Neural progenitor cell (in vitro differentiated cells): Measurements from ENCODE around the gene STXBP3.

Experiments
- EZH2 ChIP-seq: fragments of 200-600 bp; sonication (generic); IDR thresholded peaks from 2 replicates; pipeline ENCODE4 v1.6.1; 2017; ENCODE audit warnings: antibody characterized with exemption, mild to moderate bottlenecking, moderate library complexity
- EZH2phosphoT487 ChIP-seq: fragments of 200-600 bp; sonication (generic); IDR thresholded peaks from 2 replicates; pipeline ENCODE4 v1.6.1; 2017; ENCODE audit warnings: antibody characterized with exemption
- TF ChIP-seq, protein P1 (sequence below): fragments of 200-600 bp; sonication (generic); IDR thresholded peaks from 2 replicates; pipeline ENCODE4 v1.5.1; 2017; ENCODE audit warnings: antibody characterized with exemption, mild to moderate bottlenecking

DNA sequence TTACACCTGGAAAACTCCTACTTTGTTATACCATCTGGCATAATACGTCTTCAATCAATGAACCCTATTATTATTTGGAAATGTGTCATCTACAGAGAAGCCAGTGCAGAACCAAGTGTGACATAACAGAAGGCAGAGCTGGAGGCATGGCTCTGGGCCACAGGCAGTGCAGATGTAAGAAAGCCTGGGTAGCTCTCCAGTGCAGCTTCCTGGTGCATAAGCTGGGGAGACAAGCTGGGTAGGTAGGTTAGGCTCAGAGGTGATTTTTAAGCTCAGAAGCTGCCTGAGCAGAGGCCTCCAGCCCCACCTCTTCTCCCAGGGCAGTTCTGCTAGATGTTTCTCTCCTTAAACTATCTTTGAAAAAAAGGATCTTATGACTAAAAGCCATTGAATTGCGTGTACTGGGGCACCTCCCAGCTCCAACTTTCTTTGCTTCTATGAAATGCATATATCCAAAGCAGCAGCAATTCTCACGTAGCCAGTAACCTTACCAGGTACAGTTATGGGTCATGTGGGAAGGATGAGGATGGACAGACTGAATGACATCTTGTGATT lies 79.7 kb downstream of the STXBP3 start:
- no peak for TF ChIP-seq EZH2
- TF ChIP-seq, protein P1, sequence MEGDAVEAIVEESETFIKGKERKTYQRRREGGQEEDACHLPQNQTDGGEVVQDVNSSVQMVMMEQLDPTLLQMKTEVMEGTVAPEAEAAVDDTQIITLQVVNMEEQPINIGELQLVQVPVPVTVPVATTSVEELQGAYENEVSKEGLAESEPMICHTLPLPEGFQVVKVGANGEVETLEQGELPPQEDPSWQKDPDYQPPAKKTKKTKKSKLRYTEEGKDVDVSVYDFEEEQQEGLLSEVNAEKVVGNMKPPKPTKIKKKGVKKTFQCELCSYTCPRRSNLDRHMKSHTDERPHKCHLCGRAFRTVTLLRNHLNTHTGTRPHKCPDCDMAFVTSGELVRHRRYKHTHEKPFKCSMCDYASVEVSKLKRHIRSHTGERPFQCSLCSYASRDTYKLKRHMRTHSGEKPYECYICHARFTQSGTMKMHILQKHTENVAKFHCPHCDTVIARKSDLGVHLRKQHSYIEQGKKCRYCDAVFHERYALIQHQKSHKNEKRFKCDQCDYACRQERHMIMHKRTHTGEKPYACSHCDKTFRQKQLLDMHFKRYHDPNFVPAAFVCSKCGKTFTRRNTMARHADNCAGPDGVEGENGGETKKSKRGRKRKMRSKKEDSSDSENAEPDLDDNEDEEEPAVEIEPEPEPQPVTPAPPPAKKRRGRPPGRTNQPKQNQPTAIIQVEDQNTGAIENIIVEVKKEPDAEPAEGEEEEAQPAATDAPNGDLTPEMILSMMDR: no peak
- no peak for TF ChIP-seq EZH2phosphoT487
